Measurements from ENCODE around the gene MMUT. TPM values are rescaled to one million over a fixed set of nuclear protein-coding genes. Genes with fewer than 3 reads are reported as not detected.
"Not testable (repeated sequence)": the region's sequence is repeated elsewhere in the genome, so short reads cannot be mapped to it uniquely, and the experiment has no call there.

Gene MMUT
- total RNA-seq, result 31.5 TPM

DNA sequence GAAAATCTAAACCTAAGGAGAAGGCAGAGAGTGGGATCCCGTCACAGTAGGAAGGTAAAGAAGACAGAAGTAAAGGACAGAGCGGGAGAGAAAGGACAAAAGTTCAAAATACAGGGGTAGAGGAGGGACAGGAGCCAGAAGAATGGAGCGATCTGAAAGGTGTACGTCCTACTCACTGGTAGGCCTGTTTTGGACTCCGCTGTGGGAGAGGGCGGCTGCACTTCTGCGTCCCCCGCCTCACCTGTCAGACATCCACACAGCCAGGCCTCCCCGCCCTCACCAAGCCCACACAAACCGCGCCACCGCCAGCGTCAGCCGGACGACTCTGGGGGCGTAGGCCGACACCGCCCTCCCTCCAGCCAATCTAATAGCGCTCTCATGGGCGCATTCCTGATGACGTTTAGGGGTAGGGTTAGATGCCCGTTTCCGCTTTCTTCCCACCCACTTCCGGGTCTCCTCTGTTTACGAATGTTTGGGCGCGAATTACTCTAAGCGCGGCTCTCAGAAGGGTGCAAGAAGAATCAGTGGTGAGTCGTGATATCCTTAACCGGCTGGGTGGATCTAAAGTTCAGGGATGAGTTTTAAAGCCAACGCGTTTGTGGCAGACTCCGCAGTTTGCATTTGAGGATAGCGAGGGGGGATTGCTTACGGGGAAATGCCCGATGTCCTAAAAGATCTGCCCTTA is at the start of gene MMUT, which contains the start of gene CENPQ:
MMUT (minus strand) TSS at position 327 of the 685 bp plus-strand sequence. CDS start 3,787 bp downstream, outside the sequence.
CENPQ (plus strand) TSS at position 444 of the 685 bp plus-strand sequence. CDS start 6,807 bp downstream, outside the sequence.
- DNase-seq (ENCODE audit: low spot score), result peak; percentile 96

DNA sequence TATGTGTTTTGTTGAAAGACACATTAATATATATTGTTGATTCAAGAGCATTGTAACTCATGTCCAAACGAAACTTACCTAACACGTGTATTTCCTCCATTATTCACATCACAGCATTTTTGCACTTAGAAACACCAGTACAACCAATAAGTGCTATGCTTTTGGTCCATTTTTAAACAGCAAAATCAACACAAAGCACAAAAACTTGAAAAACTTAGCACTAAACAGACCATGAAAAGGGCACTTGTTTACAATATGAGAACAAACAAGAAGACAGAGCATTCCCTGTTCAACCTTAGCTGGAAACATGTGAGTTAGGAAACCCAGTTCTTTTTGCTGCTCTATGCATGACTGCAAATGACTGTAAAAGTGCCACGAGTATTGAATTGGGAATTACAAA is 46.3 kb upstream of the MMUT start:
- no peak for DNase-seq (ENCODE audit: low spot score)

DNA sequence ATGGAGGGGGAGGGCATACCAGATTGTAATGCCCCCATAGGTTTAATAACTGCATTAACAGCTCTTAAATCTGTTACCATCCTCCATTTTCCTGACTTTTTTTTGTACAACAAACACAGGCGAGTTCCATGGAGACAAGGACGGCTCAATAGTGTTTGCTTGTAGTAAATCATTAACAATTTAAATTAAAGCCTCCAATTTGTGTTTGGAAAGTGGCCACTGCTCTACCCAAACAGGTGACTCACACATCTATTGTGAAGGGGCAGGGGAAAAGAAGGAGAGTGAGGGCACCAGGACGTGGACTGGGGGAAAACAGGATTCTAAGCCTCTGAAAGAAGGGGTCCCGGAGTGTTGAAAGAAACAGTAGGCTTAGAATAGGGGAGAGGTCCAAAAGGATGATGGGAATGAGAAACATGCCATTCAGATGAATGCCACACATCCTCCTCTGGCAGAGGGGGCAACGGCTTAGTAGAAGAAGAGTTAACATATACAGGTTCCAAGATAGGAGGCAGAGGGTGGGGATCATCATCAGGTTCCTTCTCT is 43.6 kb upstream of the MMUT start:
- DNase-seq (ENCODE audit: low spot score), result peak; percentile 39

DNA sequence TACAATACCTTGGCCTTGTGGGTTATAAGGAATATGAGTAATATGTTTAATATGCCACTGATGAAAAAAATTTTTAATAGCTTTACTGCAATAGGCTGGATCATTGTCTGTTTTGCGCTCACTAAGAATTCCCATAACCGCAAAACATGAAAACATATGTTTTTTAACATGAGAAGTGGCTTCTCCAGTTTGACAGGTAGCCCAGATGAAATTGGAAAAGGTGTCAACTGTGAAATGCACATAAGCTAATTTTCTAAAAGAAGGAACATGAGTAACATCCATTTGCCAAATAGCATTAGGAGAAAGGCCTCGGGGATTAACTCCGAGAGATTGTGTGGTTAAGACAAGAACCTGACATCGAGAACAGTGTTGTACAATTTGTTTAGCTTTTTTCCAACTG is 41.6 kb upstream of the MMUT start:
- DNase-seq (ENCODE audit: low spot score), result no peak

DNA sequence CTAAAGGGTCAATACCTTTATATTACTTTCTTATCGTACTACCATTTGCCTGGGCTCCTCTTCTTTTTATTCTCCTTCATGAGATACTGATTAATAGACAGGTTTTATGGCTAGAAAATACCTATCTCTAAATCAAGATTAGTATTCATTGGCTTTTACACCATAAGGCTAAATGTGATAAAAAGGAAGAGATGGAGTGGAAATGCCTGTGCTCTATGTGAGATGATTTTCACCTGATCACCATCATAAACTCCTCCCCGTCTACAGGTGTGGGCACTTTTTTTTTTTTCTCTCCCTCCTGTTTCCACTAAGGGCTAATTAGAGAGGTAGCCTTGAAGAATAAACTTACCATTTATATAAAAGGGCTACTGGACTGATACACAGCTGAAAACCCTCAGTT is 36.6 kb upstream of the MMUT start, which contains the start of gene GLYATL3:
GLYATL3 (plus strand) TSS at position 301 of the 400 bp plus-strand sequence. CDS start 12,068 bp downstream, outside the sequence.
- no peak for DNase-seq (ENCODE audit: low spot score)

DNA sequence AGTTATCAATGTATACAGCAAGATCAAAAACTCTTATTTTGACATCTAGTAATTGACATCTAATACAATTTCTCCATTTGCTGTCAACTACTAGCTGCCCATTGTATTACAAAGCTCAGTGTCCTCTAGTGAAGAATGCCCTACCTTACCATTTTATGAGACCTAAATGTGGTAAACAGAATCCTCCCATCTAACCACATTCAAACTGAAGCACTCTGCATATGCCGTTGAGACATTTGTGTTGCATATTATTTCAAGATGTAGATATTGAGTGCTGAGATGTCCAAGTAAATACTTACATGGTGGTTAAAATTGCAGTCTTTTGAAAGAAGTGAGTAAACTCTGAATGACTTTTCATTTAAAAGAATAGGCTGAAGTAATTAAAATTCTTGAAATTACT is 36.1 kb upstream of the MMUT start:
- DNase-seq (ENCODE audit: low spot score), result no peak

DNA sequence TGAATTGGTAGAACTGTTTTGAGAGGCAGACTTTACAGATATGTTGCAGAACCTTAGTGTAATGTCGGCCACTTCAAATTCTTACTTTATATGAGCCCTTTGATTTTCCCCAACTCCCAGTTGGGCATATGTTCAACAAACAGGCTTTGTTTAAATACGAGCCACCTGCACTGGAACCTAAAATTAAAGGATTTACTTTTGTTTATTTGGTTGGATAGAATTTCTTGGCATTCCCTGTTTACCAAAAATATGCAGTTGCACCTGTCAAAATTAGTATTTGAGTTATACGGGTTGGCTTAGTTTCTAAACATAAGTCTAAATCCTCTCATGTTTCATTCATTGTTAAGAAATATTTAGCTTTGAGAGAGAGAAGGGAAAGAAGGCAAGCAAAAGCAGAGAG is 34.3 kb upstream of the MMUT start:
- no peak for DNase-seq (ENCODE audit: low spot score)

DNA sequence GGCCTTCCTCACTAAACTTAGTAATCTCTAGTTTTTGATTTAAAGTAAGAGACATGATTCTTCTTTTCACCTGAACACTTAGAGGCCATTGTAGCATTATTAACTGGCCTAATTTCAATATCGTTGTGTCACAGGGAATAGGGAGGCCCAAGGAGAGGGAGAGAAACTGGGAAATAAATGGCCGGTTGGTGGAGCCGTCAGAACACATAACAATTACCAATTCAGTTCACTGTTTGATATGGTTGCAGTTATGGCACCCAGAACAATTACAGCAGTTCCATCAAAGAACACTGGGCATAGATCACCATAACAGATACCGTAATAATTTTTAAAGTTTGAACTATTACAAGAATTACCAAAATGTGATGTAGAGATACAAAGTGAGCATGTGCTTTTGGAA is 27.6 kb upstream of the MMUT start:
- DNase-seq (ENCODE audit: low spot score), result no peak

DNA sequence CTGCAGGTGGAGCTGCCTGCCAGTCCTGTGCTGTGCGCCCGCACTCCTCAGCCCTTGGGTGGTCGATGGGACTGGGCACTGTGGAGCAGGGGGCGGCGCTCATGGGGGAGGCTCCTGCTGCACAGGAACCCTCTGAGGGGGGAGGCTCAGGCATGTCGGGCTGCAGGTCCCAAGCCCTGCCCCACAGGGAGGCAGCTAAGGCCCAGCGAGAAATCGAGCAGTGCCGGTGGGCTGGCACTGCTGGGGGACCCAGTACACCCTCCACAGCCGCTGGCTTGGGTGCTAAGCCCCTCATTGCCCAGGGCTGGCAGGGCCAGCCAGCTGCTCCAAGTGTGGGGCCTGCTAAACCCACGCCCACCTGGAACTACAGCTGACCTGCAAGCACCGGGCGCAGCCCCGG is 20.3 kb upstream of the MMUT start:
- not testable (repeated sequence) for DNase-seq (ENCODE audit: low spot score)

DNA sequence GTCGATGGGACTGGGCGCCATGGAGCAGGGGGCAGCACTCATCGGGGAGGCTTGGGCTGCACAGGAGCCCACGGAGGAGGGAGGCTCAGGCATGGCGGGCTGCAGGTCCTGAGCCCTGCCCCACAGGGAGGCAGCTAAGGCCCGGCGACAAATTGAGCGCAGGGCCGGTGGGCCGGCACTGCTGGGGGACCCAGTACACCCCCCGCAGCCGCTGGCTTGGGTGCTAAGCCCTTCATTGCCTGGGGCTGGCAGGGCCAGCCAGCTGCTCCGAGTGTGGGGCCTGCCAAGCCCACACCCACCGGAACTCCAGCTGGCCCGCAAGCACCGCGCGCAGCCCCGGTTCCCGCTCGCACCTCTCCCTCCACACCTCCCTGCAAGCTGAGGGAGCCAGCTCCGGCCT is 18.8 kb upstream of the MMUT start:
- not testable (repeated sequence) for DNase-seq (ENCODE audit: low spot score)

DNA sequence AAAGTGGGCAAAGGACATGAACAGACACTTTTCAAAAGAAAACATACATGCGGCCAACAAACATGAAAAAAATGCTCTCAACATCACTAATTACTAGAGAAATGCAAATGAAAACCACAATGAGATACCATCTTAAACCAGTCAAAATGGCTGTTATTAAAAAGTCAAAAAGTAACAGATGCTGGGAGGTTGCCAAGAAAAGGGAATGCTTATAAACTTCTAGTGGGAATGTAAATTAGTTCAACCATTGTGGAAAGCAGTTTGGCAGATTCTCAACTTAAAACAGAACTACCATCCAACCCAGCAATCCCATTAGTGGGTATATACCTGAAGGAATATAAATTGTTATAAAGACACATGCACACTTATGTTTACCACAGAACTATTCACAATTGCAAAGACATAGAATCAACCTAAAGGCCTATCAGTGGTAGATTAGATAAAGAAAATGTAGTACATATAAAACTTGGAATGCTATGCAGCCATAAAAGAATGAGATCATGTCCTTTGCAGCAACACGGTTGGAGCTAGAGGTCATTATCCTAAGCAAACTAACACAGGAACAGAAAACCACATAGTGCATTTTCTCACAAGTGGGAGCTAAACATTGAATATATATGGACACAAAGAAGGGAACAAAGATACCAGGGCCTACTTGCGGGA is 16.4 kb upstream of the MMUT start:
- DNase-seq (ENCODE audit: low spot score), result no peak

DNA sequence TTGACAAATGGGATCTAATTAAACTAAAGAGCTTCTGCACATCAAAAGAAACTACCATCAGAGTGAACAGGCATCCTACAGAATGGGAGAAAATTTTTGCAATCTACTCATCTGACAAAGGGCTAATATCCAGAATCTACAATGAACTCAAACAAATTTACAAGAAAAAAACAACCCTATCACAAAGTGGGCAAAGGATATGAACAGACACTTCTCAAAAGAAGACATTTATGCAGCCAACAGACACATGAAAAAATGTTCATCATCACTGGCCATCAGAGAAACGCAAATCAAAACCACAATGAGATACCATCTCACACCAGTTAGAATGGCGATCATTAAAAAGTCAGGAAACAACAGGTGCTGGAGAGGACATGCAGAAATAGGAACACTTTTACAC is 13.5 kb upstream of the MMUT start:
- not testable (repeated sequence) for DNase-seq (ENCODE audit: low spot score)

DNA sequence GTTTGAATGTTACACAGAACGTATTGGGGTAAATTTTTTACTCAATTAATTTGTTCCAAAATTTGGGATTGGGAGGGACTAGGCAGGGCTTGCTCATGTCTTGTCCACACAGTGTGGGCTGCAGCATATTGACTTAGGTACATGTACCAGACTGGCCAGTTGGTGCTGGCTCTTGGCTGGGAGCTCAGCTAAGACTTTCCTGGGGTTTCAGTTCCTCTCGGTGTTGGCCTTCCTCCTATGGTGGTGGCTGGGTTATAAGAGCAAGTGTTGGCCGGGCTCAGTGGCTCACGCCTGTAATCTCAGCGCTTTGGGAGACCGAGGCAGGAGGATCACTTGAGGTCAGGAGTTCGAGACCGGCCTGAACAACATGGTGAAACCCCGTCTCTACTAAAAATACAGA is 5.0 kb upstream of the MMUT start:
- no peak for DNase-seq (ENCODE audit: low spot score)

DNA sequence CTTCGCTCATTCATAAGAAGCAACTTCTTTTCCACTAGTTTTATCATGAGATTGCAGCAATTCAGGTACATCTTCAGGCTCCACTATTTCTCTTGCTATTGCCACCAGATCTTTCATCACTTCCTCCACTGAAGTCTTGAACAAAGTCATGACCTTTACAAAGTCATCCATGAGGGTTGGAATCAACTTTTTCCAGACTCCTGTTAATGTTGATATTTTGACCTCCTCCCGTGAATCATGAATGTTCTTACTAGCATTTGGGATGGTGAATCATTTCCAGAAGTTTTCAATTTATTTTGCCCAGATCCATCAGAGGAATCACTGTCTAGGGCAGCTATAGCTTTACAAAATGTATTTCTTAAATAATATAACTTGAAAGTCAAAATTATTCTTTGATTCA is 1.6 kb upstream of the MMUT start:
- no peak for DNase-seq (ENCODE audit: low spot score)

DNA sequence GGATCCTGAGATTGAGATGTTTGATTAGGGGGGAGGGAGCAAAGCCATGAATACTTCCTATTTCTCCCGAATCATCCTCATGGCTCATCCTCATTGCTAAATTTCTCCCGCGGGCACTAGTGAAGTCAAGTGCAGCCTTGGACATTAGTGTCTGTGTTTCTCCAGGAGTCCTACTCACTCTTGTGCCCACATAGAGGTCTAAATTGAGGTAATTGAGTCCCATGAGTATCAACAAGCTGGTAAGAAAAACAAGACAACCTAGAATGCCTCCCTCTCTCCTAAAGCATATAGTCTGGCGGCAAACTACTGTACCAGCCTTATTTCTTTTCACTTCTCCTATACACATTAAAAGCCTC is 537 bp upstream of the MMUT start:
- DNase-seq (ENCODE audit: low spot score), result no peak

DNA sequence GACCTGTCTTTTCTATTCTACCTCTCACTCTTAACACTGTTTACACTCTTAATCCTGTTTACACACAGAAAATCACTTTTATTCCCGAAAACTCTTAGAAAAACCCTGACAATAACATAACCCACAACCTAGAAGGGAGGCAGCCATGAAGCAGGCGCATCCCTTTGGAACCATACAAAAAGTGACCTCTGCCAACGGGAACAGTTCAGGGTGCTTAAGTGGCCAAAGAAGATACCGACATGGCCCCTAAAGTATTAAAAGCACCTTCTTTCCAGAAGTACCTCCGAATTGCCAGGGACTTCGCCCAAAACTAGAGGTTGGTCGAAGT is 490 bp downstream of the MMUT start:
- no peak for DNase-seq (ENCODE audit: low spot score)

DNA sequence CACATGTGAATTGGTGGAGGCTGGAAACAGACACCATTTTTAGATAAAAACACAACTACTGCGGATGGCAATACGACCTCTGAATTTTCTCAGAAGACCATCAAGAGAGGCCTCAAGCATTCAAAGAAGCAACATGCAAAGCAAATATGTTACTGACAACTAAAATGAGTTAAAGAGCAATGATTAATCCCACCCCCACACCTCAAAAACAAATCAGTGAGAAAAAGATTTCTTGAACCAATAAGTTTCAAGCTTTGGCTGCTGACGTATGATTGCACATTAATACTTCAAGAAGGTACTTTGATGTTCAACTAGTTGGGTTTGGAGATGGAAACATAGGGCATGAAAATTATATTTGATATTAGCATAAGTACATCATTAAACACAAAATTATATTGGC is 982 bp downstream of the MMUT start:
- no peak for DNase-seq (ENCODE audit: low spot score)

DNA sequence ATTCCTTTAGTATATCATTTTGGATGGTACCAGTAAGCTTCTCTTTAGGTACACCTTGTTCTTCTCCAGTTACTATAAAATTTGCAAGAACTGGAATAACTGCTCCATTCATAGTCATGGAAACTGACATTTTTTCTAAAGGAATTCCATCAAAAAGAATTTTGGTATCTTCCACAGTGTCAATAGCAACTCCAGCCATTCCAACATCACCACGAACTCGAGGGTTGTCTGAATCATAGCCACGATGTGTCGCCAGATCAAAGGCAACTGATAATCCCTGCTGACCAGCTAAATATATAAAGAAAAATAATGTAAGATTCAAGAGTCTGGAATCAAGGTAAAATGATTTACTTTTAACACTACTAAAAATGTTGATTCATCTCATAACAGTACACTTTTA is 5.3 kb downstream of the MMUT start:
- no peak for DNase-seq (ENCODE audit: low spot score)

DNA sequence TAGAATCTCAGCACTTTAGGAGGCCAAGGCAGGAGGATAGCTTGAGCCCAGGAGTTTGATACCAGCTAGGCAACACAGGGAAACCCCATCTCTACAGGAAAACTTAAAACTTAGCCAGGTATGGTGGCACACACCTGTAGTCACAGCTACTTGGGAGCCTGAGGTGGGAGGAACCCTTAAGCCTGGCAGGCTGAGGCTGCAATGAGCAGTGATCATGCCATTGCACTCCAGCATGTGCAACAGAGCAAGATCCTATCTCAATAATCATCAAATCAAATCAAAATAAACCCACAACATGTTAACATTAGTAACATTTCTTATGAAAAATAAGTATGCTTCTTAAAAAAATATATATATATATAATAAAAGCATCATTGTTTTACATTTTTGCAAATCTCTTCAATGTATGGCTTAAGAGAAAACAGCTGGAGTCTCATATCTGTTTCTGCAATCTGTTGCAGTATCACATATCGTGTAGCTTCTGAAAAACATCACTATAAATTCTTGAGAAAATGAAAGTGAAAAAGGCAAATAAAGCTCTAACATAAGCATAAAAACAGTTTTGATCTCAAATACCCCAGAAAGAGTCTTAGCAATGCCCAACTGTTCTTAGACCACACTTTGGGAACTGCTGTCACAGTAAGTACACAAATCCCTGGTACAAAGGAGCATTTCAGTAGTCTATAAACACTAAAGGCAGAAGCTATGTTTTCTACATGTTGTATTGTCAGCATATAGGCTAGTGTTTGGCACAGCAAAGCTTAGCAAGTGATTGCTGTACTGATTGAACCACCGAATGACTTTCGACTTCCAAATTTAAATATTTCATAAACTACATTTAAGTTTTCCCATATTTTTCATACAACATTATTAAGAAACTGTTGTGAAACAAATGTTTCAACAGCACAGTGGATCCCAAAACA is 8.0 kb downstream of the MMUT start:
- no peak for DNase-seq (ENCODE audit: low spot score)

DNA sequence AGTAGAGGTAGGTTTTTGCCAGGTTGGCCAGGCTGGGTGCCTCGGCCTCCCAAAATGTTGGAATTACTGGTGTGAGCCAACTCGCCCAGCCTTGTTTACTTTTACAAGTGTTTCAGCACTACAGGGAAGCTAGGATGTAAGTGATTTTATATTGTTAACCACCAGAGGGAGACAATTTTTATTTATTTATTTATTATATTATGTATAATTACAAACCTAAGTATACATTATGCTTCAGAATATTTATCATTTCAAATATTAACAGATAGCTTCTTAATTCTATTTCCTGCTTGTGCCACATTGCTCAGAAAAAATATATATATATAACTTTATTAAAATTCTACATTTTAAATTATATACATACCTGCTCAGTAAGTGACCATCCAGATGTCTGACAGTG is 9.8 kb downstream of the MMUT start:
- no peak for DNase-seq (ENCODE audit: low spot score)

DNA sequence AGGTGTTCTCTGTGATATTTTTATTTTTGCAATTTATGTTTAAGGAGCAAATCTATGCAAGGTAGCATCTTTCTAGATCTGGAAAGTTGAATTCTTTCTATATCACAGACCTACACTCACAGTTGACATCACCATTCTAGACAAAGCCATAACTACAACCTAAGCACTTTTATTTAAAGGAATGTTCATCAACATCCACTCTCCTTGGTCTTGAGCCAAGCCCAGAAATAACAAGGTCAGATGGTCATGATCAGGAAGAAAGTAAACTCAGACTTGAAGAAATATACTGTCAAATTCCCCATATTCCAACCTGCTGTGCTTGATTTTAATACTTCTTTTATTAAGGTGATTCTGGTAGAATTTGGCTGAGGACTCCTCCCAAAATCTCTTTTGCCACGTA is 32.2 kb downstream of the MMUT start:
- no peak for DNase-seq (ENCODE audit: low spot score)

DNA sequence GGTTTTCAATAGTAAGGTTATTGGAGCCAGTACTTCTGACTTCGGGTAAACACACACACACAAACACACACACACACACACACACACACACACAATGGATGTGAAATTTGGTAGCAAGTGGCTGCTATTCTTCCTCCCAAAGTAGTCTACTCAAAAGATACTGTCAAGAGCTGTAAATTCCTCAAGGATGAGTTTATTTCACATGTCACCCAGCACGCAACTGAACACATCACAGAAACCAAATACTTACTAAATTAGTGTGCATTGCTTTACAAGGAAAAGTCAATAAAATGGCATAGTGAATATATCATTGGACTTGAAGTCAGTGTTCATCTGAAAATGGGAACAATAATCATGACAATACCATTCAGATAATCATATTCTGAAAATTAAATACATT is 32.9 kb downstream of the MMUT start:
- no peak for DNase-seq (ENCODE audit: low spot score)

All from mucosa of gallbladder (tissue), 1 donor.